Ascending aorta (tissue), 2 donors: ENCODE measurements around the gene SMAD6. TPM values are rescaled to one million over a fixed set of nuclear protein-coding genes. Genes with fewer than 3 reads are reported as not detected.

Experiments
- DNase-seq, 2 donors: peaks; one replicate each; pipeline ENCODE4 v3.0.0-alpha.2; 2019; ENCODE audit warnings: low spot score in 2 of 2
- H3K27ac ChIP-seq, 2 donors: fragments of 200-600 bp; sonication (generic); one replicate each; pipeline ENCODE4 v1.5.1; 2016 to 2017; ENCODE audit warnings: mild to moderate bottlenecking in 1 of 2
- H3K27me3 ChIP-seq: fragments of 200-600 bp; sonication (generic); one replicate; pipeline ENCODE4 v1.5.1; 2017
- H3K36me3 ChIP-seq, 2 donors: fragments of 200-600 bp; sonication (generic); one replicate each; pipeline ENCODE4 v1.5.1; 2016
- H3K4me1 ChIP-seq, 2 donors: fragments of 200-600 bp; sonication (generic); one replicate each; pipeline ENCODE4 v1.5.1; 2016 to 2017; ENCODE audit warnings: mild to moderate bottlenecking in 1 of 2
- H3K4me3 ChIP-seq, 2 donors: fragments of 200-600 bp; sonication (generic); one replicate each; pipeline ENCODE4 v1.5.1; 2016 to 2017; ENCODE audit warnings: mild to moderate bottlenecking in 1 of 2
- H3K9me3 ChIP-seq, 2 donors: fragments of 200-600 bp; sonication (generic); one replicate each; pipeline ENCODE4 v1.5.1; 2016
- intact Hi-C: fragments of 100-400 bp; cut with DNase I; formaldehyde crosslinking; loops from one replicate; pipeline ENCODE4 v1.15.1; 2023
- total RNA-seq: library from RNA; depleted of rRNA; stranded (reverse); fragments of >200 nt; gene quantifications from one replicate; pipeline ENCODE4 v1.1.0, GENCODE V29; 2016
- TF ChIP-seq, protein P1 (sequence below), 3 experiments: fragments of 200-600 bp in 2 of 3; fragments of 450-650 bp in 1 of 3; sonication (generic) in 2 of 3; IDR thresholded peaks; one replicate each; pipeline ENCODE4 v1.5.1; 2016 to 2019; ENCODE audit warnings: antibody characterized with exemption in 3 of 3, mild to moderate bottlenecking in 1 of 3, moderate library complexity in 1 of 3

The SMAD6 gene
- total RNA-seq, 1 donor from 2014 or later: 140 TPM

DNA sequence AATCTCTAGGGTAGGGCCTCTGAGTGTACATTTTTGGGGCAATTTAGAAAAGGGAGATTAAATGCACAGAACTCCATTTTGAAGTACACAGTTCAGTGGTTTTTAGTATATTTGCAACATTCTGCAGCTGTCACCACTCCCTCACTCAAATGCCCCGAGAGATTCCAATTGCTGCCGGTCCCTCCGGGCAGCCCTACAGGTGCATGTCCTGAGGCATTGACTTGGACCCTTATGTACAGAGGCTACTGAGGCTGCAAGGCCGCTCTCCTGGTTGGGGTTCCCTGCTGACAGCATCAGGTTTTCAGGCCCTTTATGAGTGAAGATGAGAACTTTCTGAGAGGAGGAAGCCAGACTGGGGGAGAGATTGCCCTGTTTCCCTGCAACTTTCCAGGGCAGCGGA, 39.6 kb downstream of the SMAD6 start:
- no peak for DNase-seq
- Histone ChIP-seq H3K4me1 (peaks cover 9 to 72% of the 10 kb centered on the region in 2 donors), H3K27ac (peak overlapping the region in 1 of 2 donors; percentile 17)

DNA sequence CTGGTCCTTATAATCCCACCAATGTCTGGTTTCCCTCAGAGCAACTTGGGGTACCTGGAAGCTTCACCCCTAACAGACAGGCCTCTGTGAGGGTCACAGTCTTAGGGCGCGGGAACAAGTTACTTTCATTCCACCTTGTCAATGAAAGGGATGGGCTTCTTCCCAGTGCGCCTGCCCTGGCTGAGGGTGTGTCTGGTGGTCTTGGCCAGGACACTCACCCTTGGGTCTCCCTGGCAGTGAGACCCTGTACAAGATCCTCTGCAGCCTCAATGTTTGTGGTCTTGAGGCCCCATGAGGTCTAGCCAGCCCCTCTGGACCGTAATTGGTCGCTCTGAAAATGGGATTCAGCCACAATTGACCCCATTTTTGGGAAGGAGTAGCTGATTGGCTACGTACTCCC, 40.2 kb downstream of the SMAD6 start:
- Histone ChIP-seq H3K4me3 (no peak overlapping the region), H3K36me3 (no peaks in the 10 kb centered on the region), H3K9me3 (no peaks in the 10 kb centered on the region), H3K27ac (peak overlapping the region in 1 of 2 donors; percentile 36), H3K4me1 (peaks cover 12 to 69% of the 10 kb centered on the region in 2 donors), H3K27me3 (no peaks in the 10 kb centered on the region)
- TF ChIP-seq, protein P1, sequence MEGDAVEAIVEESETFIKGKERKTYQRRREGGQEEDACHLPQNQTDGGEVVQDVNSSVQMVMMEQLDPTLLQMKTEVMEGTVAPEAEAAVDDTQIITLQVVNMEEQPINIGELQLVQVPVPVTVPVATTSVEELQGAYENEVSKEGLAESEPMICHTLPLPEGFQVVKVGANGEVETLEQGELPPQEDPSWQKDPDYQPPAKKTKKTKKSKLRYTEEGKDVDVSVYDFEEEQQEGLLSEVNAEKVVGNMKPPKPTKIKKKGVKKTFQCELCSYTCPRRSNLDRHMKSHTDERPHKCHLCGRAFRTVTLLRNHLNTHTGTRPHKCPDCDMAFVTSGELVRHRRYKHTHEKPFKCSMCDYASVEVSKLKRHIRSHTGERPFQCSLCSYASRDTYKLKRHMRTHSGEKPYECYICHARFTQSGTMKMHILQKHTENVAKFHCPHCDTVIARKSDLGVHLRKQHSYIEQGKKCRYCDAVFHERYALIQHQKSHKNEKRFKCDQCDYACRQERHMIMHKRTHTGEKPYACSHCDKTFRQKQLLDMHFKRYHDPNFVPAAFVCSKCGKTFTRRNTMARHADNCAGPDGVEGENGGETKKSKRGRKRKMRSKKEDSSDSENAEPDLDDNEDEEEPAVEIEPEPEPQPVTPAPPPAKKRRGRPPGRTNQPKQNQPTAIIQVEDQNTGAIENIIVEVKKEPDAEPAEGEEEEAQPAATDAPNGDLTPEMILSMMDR (IDR thresholded peaks at IDR 0.05): no peak
- DNase-seq: no peak
- intact Hi-C loops: no loop called here

More for the DNA sequence above, 39.6 kb downstream of the SMAD6 start:
- no peaks in the 10 kb centered on the region for H3K36me3 ChIP-seq
- H3K27me3 ChIP-seq: no peaks in the 10 kb centered on the region
- H3K4me3 ChIP-seq: no peak overlapping the region
- TF ChIP-seq, protein P1 (IDR thresholded peaks at IDR 0.05): no peak
- H3K9me3 ChIP-seq: no peaks in the 10 kb centered on the region
- intact Hi-C loops: no loop called here

DNA sequence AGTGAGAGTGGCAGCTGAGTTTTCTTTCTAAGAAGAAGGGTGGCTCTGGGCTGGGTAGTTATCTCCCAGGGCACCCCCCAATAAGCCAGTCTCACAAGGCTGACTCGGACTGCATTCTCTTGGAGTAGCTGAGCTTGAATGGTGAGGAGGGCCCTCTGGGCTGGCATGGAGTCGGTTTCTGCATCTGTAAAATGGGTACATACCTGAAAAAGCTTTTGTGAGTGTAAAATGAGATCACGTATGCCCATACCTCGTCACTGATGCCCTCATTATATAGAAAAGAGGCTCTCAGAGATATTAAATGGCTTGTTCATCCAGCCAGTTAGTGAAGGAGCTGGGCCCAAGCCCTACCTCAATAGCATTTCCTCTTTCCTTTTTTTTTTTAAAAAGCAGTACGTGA, 41.2 kb downstream of the SMAD6 start:
- TF ChIP-seq, protein P1 (IDR thresholded peaks at IDR 0.05): no peak
- Histone ChIP-seq H3K27me3 (no peaks in the 10 kb centered on the region), H3K4me3 (no peak overlapping the region), H3K36me3 (no peaks in the 10 kb centered on the region), H3K9me3 (no peaks in the 10 kb centered on the region), H3K4me1 (peaks cover 18 to 67% of the 10 kb centered on the region in 2 donors), H3K27ac (peak overlapping the region in 1 of 2 donors; percentile 83)
- intact Hi-C loops: no loop called here
- DNase-seq: no peak

DNA sequence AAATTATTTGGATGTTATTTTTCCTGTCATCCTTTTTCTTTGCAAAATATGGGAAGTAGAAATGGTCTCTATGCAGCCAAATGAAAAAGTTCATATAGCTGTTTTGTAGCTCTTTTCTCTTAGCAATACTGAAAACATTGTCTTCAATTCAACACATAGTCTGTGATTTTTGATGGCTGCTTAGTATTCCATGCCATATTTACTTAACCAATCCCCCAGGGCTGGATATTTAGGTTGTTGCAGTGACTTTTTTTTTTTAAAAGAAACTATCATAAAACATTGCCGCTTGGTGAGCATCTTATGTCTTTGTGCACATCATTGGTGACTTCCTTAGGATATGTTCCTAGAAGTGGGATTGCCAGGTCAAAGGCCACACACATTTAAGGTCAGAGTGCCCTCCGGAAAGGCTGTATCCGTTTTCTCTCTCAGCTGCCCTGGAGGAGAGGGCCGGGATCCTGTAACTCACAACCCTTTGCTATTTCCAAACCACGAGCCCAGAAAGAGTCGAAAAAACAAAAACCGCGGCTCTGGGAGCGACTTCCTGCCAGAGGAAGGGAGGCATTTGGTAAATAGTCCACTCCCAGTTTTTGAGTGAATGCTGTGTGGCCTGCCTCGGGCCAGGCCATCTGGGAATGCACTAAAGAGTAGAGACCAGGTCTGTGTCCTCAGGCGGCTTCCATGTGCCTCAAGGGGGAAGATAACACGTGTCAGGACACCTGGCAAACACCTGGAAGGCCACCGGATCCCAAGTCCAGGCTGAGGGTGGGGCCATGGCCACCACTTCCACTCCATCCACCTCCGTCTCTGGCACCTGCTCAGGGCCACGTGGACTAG, 41.9 kb downstream of the SMAD6 start:
- Histone ChIP-seq H3K4me3 (peak overlapping the region in 1 of 2 donors; percentile 0), H3K9me3 (no peaks in the 10 kb centered on the region), H3K27me3 (no peaks in the 10 kb centered on the region), H3K36me3 (no peaks in the 10 kb centered on the region), H3K27ac (peak overlapping the region; percentile 71 to 83), H3K4me1 (peaks cover 18 to 69% of the 10 kb centered on the region in 2 donors)
- intact Hi-C loops: no loop called here
- TF ChIP-seq, protein P1 (IDR thresholded peaks at IDR 0.05): no peak
- no peak for DNase-seq

DNA sequence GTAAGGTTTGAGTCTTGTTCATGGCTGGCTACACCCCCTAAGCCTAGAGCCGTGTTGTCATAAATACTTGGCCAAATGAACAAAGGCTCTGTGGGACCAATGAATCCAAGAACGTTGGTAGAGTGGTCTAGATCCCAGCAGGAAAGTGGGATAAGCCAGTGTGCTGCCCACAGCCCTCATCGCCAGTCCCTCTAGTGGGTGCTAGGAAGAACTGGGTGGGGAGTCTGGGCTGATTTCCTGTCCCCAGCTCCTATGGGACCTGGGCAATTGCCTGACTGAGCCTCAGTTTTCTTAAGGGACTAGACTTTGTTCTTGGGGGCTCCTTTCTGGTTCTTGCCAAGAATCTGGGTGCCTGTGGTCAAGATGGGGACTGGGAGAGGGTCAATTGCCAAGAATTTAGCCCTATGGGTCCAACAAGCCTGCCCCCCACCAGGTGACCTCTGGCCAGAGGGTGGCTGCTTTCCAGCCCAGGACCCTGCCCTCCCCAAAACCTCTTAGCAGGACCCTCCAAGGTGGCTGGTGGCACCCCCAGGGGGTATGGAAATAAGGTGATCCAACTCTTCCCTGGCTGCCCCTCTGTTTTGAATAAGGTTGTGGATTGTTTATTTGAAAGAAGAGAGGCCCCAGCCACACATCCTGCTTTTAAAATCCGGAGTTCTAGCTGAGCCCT, 42.7 kb downstream of the SMAD6 start:
- DNase-seq: no peak
- Histone ChIP-seq H3K27ac (peak overlapping the region; percentile 71 to 83), H3K27me3 (no peaks in the 10 kb centered on the region), H3K4me3 (no peak overlapping the region), H3K4me1 (peaks cover 18 to 76% of the 10 kb centered on the region in 2 donors), H3K9me3 (no peaks in the 10 kb centered on the region), H3K36me3 (no peaks in the 10 kb centered on the region)
- intact Hi-C loops: no loop called here
- TF ChIP-seq, protein P1 (IDR thresholded peaks at IDR 0.05): no peak
